HCT116 (cell line): Measurements from ENCODE around the gene RSPO1. TPM values are rescaled to one million over a fixed set of nuclear protein-coding genes. Genes with fewer than 3 reads are reported as not detected.

Experiments
- ATAC-seq: fragments of 200-7000 bp; cut with Tn5 transposase; 2 replicates; pipeline ENCODE4 v1.9.1; 2020; ENCODE audit warnings: mild to moderate bottlenecking, moderate library complexity
- BruUV-seq: library from RNA; stranded (reverse); fragments of 400-500 nt; replicated peaks from 2 replicates; lab custom pipeline; 2021; lab: Mats Ljungman, UMichigan
- CTCF ChIA-PET: fragments of 300-600 bp; sonication (Branson Sonifier 250); formaldehyde crosslinking; loops from one replicate; lab custom pipeline; 2021; ENCODE audit warnings: antibody characterized with exemption; lab: Charles Lee
- POLR2A ChIA-PET: fragments of 300-600, 350-600 bp; sonication (Branson Sonifier 250); formaldehyde crosslinking; loops from one replicate; lab custom pipeline; 2021; ENCODE audit warnings: antibody characterized with exemption; lab: Charles Lee
- RAD21 ChIA-PET, 2 experiments: fragments of 300-600 bp; sonication (Branson Sonifier 250); formaldehyde crosslinking; loops; one replicate each; lab custom pipeline; 2023; ENCODE audit warnings: low total read pairs in 2 of 2; ENCODE audit not compliant: uncharacterized antibody in 2 of 2, unreplicated experiment in 2 of 2, low non-redundant PET in 1 of 2; lab: Charles Lee
- DNase-seq: peaks from one replicate; pipeline ENCODE4 v3.0.0-alpha.2; 2010; ENCODE audit warnings: low read depth, low spot score
- H2AFZ ChIP-seq: fragments of 200-600 bp; shearing (Covaris generic), sonication (generic); 2 replicates; pipeline ENCODE4 v1.6.1; 2017; ENCODE audit warnings: low read depth, mixed run types, mixed read lengths, antibody characterized with exemption, low read length; ENCODE audit not compliant: poor library complexity, severe bottlenecking
- H3K27ac ChIP-seq: 2 replicates; pipeline ENCODE4 v1.5.1; 2012; ENCODE audit warnings: low read depth, low read length
- H3K27me3 ChIP-seq: fragments of 200-600 bp; sonication (generic); 2 replicates; pipeline ENCODE4 v1.6.1; 2016; ENCODE audit warnings: mixed run types, low read length, mixed read lengths; ENCODE audit not compliant: insufficient read depth
- H3K36me3 ChIP-seq, 2 experiments: fragments of 200-500 bp in 1 of 2; fragments of 200-600 bp in 1 of 2; sonication (Bioruptor generic) in 1 of 2; sonication (generic) in 1 of 2; 2 replicates each; pipeline versions ENCODE4 v1.5.1 to v1.6.1; 2014 to 2016; ENCODE audit warnings: low read length in 2 of 2, inconsistent platforms in 1 of 2, mixed read lengths in 1 of 2, mixed run types in 1 of 2; ENCODE audit not compliant: insufficient read depth in 2 of 2, control insufficient read depth in 1 of 2
- H3K4me1 ChIP-seq, 2 experiments: fragments of 200-600 bp in 1 of 2; sonication (generic) in 1 of 2; 2 replicates each; pipeline versions ENCODE4 v1.5.1 to v1.6.1; 2012 to 2017; ENCODE audit warnings: low read length in 2 of 2, inconsistent platforms in 1 of 2, mild to moderate bottlenecking in 1 of 2, mixed read lengths in 1 of 2, mixed run types in 1 of 2, moderate library complexity in 1 of 2; ENCODE audit not compliant: insufficient read depth in 2 of 2, control insufficient read depth in 1 of 2
- H3K4me2 ChIP-seq: fragments of 200-600 bp; sonication (generic); 2 replicates; pipeline ENCODE4 v1.6.1; 2017; ENCODE audit warnings: mixed run types, low read length, mixed read lengths
- H3K4me3 ChIP-seq, 2 experiments: fragments of 200-600 bp in 1 of 2; sonication (generic) in 1 of 2; replicated peaks in 1 of 2; 2 replicates each; pipeline ENCODE4 v1.5.1; 2011 to 2016; ENCODE audit warnings: low read length in 2 of 2, control low read depth in 1 of 2, low read depth in 1 of 2, mild to moderate bottlenecking in 1 of 2, mixed read lengths in 1 of 2, mixed run types in 1 of 2
- H3K79me2 ChIP-seq: fragments of 200-600 bp; sonication (generic); 2 replicates; pipeline ENCODE4 v1.6.1; 2017; ENCODE audit warnings: mild to moderate bottlenecking, mixed run types, low read length, moderate library complexity, mixed read lengths; ENCODE audit not compliant: insufficient read depth
- H3K9ac ChIP-seq: fragments of 200-600 bp; sonication (generic); 2 replicates; pipeline ENCODE4 v1.6.1; 2016; ENCODE audit warnings: low read length, mixed read lengths
- H3K9me2 ChIP-seq: fragments of 200-600 bp; sonication (generic), shearing (Covaris generic); 2 replicates; pipeline ENCODE4 v1.6.1; 2017; ENCODE audit warnings: mixed run types, mild to moderate bottlenecking, moderate library complexity; ENCODE audit not compliant: insufficient read depth
- H3K9me3 ChIP-seq, 2 experiments: fragments of 200-500 bp in 1 of 2; fragments of 200-600 bp in 1 of 2; sonication (Bioruptor generic) in 1 of 2; sonication (generic) in 1 of 2; 2 replicates each; pipeline ENCODE4 v1.6.1; 2014 to 2017; ENCODE audit warnings: low read length in 2 of 2, mixed read lengths in 2 of 2, inconsistent platforms in 1 of 2, low read depth in 1 of 2, mild to moderate bottlenecking in 1 of 2, mixed run types in 1 of 2, moderate library complexity in 1 of 2; ENCODE audit not compliant: control insufficient read depth in 1 of 2, insufficient read depth in 1 of 2
- H4K20me1 ChIP-seq: fragments of 200-600 bp; sonication (generic), shearing (Covaris generic); 2 replicates; pipeline ENCODE4 v1.6.1; 2017; ENCODE audit warnings: mixed run types, mild to moderate bottlenecking, moderate library complexity; ENCODE audit not compliant: insufficient read depth
- CBX3 ChIP-seq: IDR thresholded peaks from 2 replicates; pipeline ENCODE4 v1.6.1; 2012; ENCODE audit warnings: low read depth
- CEBPB ChIP-seq: IDR thresholded peaks from 2 replicates; pipeline ENCODE4 v1.6.1; 2012; ENCODE audit warnings: low read depth
- EGR1 ChIP-seq: IDR thresholded peaks from 2 replicates; pipeline ENCODE4 v1.6.1; 2012; ENCODE audit warnings: low read depth
- EZH2 ChIP-seq: fragments of 200-600 bp; sonication (generic); IDR thresholded peaks from 2 replicates; pipeline ENCODE4 v1.6.1; 2017; ENCODE audit warnings: antibody characterized with exemption, mixed run types
- FOSL1 ChIP-seq: IDR thresholded peaks from 2 replicates; pipeline ENCODE4 v1.6.1; 2012; ENCODE audit warnings: low read depth
- POLR2AphosphoS5 ChIP-seq: IDR thresholded peaks from 2 replicates; pipeline ENCODE4 v1.6.1; 2011; ENCODE audit warnings: mild to moderate bottlenecking, low read depth, low read length, moderate library complexity
- SIN3A ChIP-seq: IDR thresholded peaks from 2 replicates; pipeline ENCODE4 v1.6.1; 2012; ENCODE audit warnings: low read depth
- SRF ChIP-seq: IDR thresholded peaks from 2 replicates; pipeline ENCODE4 v1.6.1; 2012; ENCODE audit warnings: low read depth
- TCF7L2 ChIP-seq: IDR thresholded peaks from 2 replicates; pipeline ENCODE4 v1.7.0; 2011; ENCODE audit warnings: borderline replicate concordance, inconsistent platforms; ENCODE audit not compliant: insufficient read depth, insufficient read length; ENCODE audit errors: extremely low read depth
- YY1 ChIP-seq: IDR thresholded peaks from 2 replicates; pipeline ENCODE4 v1.6.1; 2011; ENCODE audit warnings: low read length, low read depth, moderate library complexity, mild to moderate bottlenecking; ENCODE audit not compliant: insufficient replicate concordance; ENCODE audit errors: extremely low read depth
- ZFX ChIP-seq: fragments of 450-650 bp; IDR thresholded peaks from 2 replicates; pipeline ENCODE4 v1.6.1; 2017
- ZNF274 ChIP-seq: fragments of 200-500 bp; sonication (Bioruptor generic); IDR thresholded peaks from 2 replicates; pipeline ENCODE4 v1.6.1; 2014; ENCODE audit warnings: mild to moderate bottlenecking, low read depth, low read length, inconsistent platforms
- intact Hi-C: fragments of 100-400 bp; cut with micrococcal nuclease; formaldehyde crosslinking; loops from 2 replicates; pipeline ENCODE4 v1.10.0; 2022
- total RNA-seq: library from RNA; stranded (reverse); gene quantifications from one replicate; pipeline ENCODE4 v1.2.1, GENCODE V29; 2021; ENCODE audit not compliant: unreplicated experiment
- TF ChIP-seq, protein P1 (sequence below): IDR thresholded peaks from 2 replicates; pipeline ENCODE4 v1.6.1; 2011; ENCODE audit warnings: mild to moderate bottlenecking, low read length, moderate library complexity; ENCODE audit not compliant: insufficient replicate concordance; ENCODE audit errors: extremely low read depth
- TF ChIP-seq, protein P2 (sequence below), 3 experiments: fragments of 200-600 bp in 1 of 3; sonication (generic) in 1 of 3; IDR thresholded peaks in 2 of 3; conservative IDR thresholded peaks in 1 of 3; 2 replicates each; pipeline ENCODE4 v1.5.1; 2012 to 2017; ENCODE audit warnings: low read depth in 2 of 3, low read length in 2 of 3, antibody characterized with exemption in 1 of 3, borderline replicate concordance in 1 of 3, control low read depth in 1 of 3, mild to moderate bottlenecking in 1 of 3, mixed read lengths in 1 of 3, mixed run types in 1 of 3, moderate library complexity in 1 of 3; ENCODE audit not compliant: insufficient read depth in 1 of 3
- TF ChIP-seq, protein P3 (sequence below): IDR thresholded peaks from 2 replicates; pipeline ENCODE4 v1.6.1; 2012; ENCODE audit warnings: low read depth
- TF ChIP-seq, protein P4 (sequence below): IDR thresholded peaks from 2 replicates; pipeline ENCODE4 v1.6.1; 2012
- TF ChIP-seq, protein P5 (sequence below): IDR thresholded peaks from 2 replicates; pipeline ENCODE4 v1.6.1; 2012

The RSPO1 gene
- total RNA-seq, 1 experiment from 2014 or later, result 0.15 TPM

DNA sequence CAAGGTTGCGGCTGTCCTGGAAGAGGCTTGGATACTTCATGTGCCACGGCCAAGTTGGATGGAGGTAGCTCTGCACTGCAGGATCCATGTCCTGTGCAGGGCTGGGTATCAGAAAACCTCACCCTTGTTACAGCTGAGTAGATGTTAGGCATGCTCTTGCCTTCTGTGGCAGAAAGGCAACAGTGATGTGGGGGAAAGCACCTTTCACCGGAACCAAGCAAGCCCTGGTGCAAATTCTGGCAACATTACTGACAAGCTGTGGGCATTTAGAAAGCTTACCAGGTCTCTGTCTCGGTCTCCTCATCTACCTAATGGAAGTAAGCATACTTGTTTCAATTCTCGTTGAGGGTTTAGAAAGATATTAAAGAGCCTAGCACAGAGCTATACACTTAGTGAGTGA is 43.1 kb upstream of the RSPO1 start:
- H3K9me2 ChIP-seq, result no peaks in the 10 kb centered on the region
- no peak overlapping the region for H3K27ac ChIP-seq
- BruUV-seq, result no TSS peak
- no peak for DNase-seq
- peaks cover 3 to 4% of the 10 kb centered on the region in 2 experiments; a peak in 3 of 4 replicates for H3K36me3 ChIP-seq
- H3K4me1 ChIP-seq, result no peaks in the 10 kb centered on the region; a peak in 1 of 4 replicates
- H3K9me3 ChIP-seq, result no peaks in the 10 kb centered on the region
- intact Hi-C loops, result no loop called here
- TF ChIP-seq SIN3A (no peak), EZH2 (no peak), EGR1 (no peak), ZNF274 (no peak), ZFX (no peak), FOSL1 (no peak), CBX3 (no peak), YY1 (no peak), TCF7L2 (no peak), CEBPB (no peak), SRF (no peak), POLR2AphosphoS5 (no peak)
- TF ChIP-seq, protein P1, sequence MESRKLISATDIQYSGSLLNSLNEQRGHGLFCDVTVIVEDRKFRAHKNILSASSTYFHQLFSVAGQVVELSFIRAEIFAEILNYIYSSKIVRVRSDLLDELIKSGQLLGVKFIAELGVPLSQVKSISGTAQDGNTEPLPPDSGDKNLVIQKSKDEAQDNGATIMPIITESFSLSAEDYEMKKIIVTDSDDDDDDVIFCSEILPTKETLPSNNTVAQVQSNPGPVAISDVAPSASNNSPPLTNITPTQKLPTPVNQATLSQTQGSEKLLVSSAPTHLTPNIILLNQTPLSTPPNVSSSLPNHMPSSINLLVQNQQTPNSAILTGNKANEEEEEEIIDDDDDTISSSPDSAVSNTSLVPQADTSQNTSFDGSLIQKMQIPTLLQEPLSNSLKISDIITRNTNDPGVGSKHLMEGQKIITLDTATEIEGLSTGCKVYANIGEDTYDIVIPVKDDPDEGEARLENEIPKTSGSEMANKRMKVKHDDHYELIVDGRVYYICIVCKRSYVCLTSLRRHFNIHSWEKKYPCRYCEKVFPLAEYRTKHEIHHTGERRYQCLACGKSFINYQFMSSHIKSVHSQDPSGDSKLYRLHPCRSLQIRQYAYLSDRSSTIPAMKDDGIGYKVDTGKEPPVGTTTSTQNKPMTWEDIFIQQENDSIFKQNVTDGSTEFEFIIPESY, result no peak
- TF ChIP-seq, protein P2, sequence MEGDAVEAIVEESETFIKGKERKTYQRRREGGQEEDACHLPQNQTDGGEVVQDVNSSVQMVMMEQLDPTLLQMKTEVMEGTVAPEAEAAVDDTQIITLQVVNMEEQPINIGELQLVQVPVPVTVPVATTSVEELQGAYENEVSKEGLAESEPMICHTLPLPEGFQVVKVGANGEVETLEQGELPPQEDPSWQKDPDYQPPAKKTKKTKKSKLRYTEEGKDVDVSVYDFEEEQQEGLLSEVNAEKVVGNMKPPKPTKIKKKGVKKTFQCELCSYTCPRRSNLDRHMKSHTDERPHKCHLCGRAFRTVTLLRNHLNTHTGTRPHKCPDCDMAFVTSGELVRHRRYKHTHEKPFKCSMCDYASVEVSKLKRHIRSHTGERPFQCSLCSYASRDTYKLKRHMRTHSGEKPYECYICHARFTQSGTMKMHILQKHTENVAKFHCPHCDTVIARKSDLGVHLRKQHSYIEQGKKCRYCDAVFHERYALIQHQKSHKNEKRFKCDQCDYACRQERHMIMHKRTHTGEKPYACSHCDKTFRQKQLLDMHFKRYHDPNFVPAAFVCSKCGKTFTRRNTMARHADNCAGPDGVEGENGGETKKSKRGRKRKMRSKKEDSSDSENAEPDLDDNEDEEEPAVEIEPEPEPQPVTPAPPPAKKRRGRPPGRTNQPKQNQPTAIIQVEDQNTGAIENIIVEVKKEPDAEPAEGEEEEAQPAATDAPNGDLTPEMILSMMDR (IDR thresholded peaks at IDR 0.05 in 2 of 3, conservative IDR thresholded peaks at IDR 0.05 in 1 of 3; ENCODE audit: borderline replicate concordance in 1 of 3, insufficient read depth in 1 of 3, low read depth in 2 of 3, low read length in 2 of 3), result no peak
- TF ChIP-seq, protein P3, sequence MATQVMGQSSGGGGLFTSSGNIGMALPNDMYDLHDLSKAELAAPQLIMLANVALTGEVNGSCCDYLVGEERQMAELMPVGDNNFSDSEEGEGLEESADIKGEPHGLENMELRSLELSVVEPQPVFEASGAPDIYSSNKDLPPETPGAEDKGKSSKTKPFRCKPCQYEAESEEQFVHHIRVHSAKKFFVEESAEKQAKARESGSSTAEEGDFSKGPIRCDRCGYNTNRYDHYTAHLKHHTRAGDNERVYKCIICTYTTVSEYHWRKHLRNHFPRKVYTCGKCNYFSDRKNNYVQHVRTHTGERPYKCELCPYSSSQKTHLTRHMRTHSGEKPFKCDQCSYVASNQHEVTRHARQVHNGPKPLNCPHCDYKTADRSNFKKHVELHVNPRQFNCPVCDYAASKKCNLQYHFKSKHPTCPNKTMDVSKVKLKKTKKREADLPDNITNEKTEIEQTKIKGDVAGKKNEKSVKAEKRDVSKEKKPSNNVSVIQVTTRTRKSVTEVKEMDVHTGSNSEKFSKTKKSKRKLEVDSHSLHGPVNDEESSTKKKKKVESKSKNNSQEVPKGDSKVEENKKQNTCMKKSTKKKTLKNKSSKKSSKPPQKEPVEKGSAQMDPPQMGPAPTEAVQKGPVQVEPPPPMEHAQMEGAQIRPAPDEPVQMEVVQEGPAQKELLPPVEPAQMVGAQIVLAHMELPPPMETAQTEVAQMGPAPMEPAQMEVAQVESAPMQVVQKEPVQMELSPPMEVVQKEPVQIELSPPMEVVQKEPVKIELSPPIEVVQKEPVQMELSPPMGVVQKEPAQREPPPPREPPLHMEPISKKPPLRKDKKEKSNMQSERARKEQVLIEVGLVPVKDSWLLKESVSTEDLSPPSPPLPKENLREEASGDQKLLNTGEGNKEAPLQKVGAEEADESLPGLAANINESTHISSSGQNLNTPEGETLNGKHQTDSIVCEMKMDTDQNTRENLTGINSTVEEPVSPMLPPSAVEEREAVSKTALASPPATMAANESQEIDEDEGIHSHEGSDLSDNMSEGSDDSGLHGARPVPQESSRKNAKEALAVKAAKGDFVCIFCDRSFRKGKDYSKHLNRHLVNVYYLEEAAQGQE, result no peak
- TF ChIP-seq, protein P4, sequence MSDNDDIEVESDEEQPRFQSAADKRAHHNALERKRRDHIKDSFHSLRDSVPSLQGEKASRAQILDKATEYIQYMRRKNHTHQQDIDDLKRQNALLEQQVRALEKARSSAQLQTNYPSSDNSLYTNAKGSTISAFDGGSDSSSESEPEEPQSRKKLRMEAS, result no peak
- TF ChIP-seq, protein P5, sequence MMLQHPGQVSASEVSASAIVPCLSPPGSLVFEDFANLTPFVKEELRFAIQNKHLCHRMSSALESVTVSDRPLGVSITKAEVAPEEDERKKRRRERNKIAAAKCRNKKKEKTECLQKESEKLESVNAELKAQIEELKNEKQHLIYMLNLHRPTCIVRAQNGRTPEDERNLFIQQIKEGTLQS, result no peak
- H4K20me1 ChIP-seq, result no peaks in the 10 kb centered on the region
- RAD21 ChIA-PET, result no interaction called here
- no peak for ATAC-seq
- no peak overlapping the region for H3K4me2 ChIP-seq
- H3K27me3 ChIP-seq, result peaks cover 2% of the 10 kb centered on the region; the same call in 1 of the 2 replicates
- H3K4me3 ChIP-seq, result no peak overlapping the region
- POLR2A ChIA-PET, result no interaction called here
- CTCF ChIA-PET, result no interaction called here
- H3K79me2 ChIP-seq, result no peaks in the 10 kb centered on the region
- no peak overlapping the region for H2AFZ ChIP-seq
- H3K9ac ChIP-seq, result no peak overlapping the region
